ENCODE results near the gene OLIG1. TPM values are rescaled to one million over a fixed set of nuclear protein-coding genes. Genes with fewer than 3 reads are reported as not detected.
A peak's percentile ranks its signal among the peaks of the same experiment; 100 is the strongest.

Gene OLIG1
- total and polyA plus RNA-seq, 2 of the 8 experiments (the other 6 are each of a cell fraction or from before 2014, with no cell fraction given), result 0.65 to 1.2 TPM

- no peak overlapping the region for H4K5ac ChIP-seq (ENCODE audit: insufficient read length, low read depth, low read length)
- peaks cover 27 to 50% (median 45%) of the 10 kb centered on the region in 4 experiments for H3K27me3 ChIP-seq (replicated peaks in 1 of 4; ENCODE audit: control insufficient read depth in 3 of 4, extremely low read depth in 1 of 4, insufficient read depth in 3 of 4, low read length in 3 of 4)
- no peak overlapping the region for H3K14ac ChIP-seq (ENCODE audit: insufficient read length)
- no peak overlapping the region for H2AK5ac ChIP-seq (ENCODE audit: low read depth, low read length)
- H2BK120ac ChIP-seq (replicated peaks; ENCODE audit: low read depth, low read length), result no peak overlapping the region
- no peak for DNase-seq (ENCODE audit: low read depth in 1 of 2, low spot score in 2 of 2)
- peak overlapping the region; percentile 56; the same call in 1 of the 2 replicates for H2BK5ac ChIP-seq (ENCODE audit: low read depth, low read length)
- no peak overlapping the region for H4K91ac ChIP-seq (replicated peaks; ENCODE audit: insufficient read length, low read length)
- no peak overlapping the region for H2BK20ac ChIP-seq (ENCODE audit: low read length)
- no peak overlapping the region for H3K4me3 ChIP-seq (ENCODE audit: extremely low read depth in 1 of 4, insufficient read depth in 2 of 4, low read depth in 3 of 4, low read length in 4 of 4)
- H3K27ac ChIP-seq (ENCODE audit: low read depth, low read length), result no peak overlapping the region
- H3K23ac ChIP-seq (ENCODE audit: insufficient read length), result no peak overlapping the region
- H3K79me1 ChIP-seq (ENCODE audit: low read depth, low read length), result no peaks in the 10 kb centered on the region
- H3K18ac ChIP-seq (ENCODE audit: extremely low read depth, low read length), result no peak overlapping the region
- no peak overlapping the region for H3K4ac ChIP-seq (replicated peaks; ENCODE audit: insufficient read length, low read depth, low read length)
- CTCF ChIA-PET (ENCODE audit: partially characterized antibody), result interaction anchor here (0.9 to 2.0 kb wide), 9 partner anchors 9 to 136 kb away, joined by 3 to 6 read pairs (median 3); partner anchors contain the start of gene OLIG2
- H2BK15ac ChIP-seq (ENCODE audit: low read length), result no peak overlapping the region
- no peak overlapping the region for H3K9ac ChIP-seq (replicated peaks in 1 of 4; ENCODE audit: extremely low read depth in 1 of 4, low read depth in 3 of 4, low read length in 3 of 4)
- TF ChIP-seq SAP30 (IDR thresholded peaks at IDR 0.05; ENCODE audit: insufficient read depth, insufficient replicate concordance, low read length), result no peak
- TF ChIP-seq YY1 (IDR thresholded peaks at IDR 0.05; ENCODE audit: low read depth, low read length), result no peak
- no peak for TF ChIP-seq CBX5 (IDR thresholded peaks at IDR 0.05; ENCODE audit: low read depth, low read length)
- TF ChIP-seq POU5F1 (IDR thresholded peaks at IDR 0.05; ENCODE audit: low read depth, low read length), result no peak
- TF ChIP-seq CTBP2 (IDR thresholded peaks at IDR 0.05; ENCODE audit: borderline replicate concordance, insufficient read depth, insufficient read length, low read length), result no peak
- 0 out of 4 replicates have a peak, but pooled peaks of 1 of the 2 experiments have one; percentile 82 for TF ChIP-seq HDAC2 (IDR thresholded peaks at IDR 0.05; ENCODE audit: borderline replicate concordance in 1 of 2, low read depth in 2 of 2, low read length in 2 of 2)
- no peak for TF ChIP-seq GABPA (IDR thresholded peaks at IDR 0.05; ENCODE audit: borderline replicate concordance, insufficient read depth, low read length)
- TF ChIP-seq KDM1A (IDR thresholded peaks at IDR 0.05; ENCODE audit: borderline replicate concordance, low read length), result peak; percentile 91
- TF ChIP-seq KDM4A (IDR thresholded peaks at IDR 0.05; ENCODE audit: low read depth, low read length, severe bottlenecking), result no peak
- TF ChIP-seq TEAD4 (IDR thresholded peaks at IDR 0.05; ENCODE audit: low read depth, low read length), result no peak
- H3K56ac ChIP-seq (replicated peaks; ENCODE audit: insufficient read length, low read depth, low read length), result no peak overlapping the region
- H3K4me2 ChIP-seq (ENCODE audit: insufficient read depth in 1 of 2, low read depth in 2 of 2, low read length in 2 of 2), result peak overlapping the region; percentile 6 to 65; a peak in 2 of 4 replicates
- peaks cover 9 to 36% (median 19%) of the 10 kb centered on the region in 4 experiments for H3K4me1 ChIP-seq (replicated peaks in 1 of 4; ENCODE audit: control insufficient read depth in 3 of 4, insufficient read depth in 4 of 4, low read length in 3 of 4)
- H3K9me3 ChIP-seq (ENCODE audit: insufficient read depth in 2 of 2, low read depth in 1 of 2, low read length in 1 of 2), result no peaks in the 10 kb centered on the region
- H3K23me2 ChIP-seq (ENCODE audit: low read depth, low read length), result no peaks in the 10 kb centered on the region
- no peak overlapping the region for H2AFZ ChIP-seq (ENCODE audit: low read length)
- no peaks in the 10 kb centered on the region for H3K36me3 ChIP-seq (ENCODE audit: control insufficient read depth in 2 of 4, insufficient read depth in 4 of 4, low read length in 3 of 4)
- POLR2A ChIA-PET (ENCODE audit: partially characterized antibody), result interaction anchor here (1.6 kb wide), 1 partner anchor 10 kb away, joined by 4 read pairs; no protein-coding TSS in a partner anchor
- H4K20me1 ChIP-seq (replicated peaks in 1 of 2; ENCODE audit: control insufficient read depth in 1 of 2, insufficient read depth in 2 of 2, low read length in 2 of 2), result peaks cover 0 to 3% of the 10 kb centered on the region in 2 experiments
- WGBS, 2 experiments (ENCODE audit: extremely low coverage in 1 of 2, insufficient coverage in 1 of 2, insufficient read length in 1 of 2, insufficient replicate concordance in 2 of 2, low coverage in 1 of 2, low lambda C conversion rate in 2 of 2, missing lambda C conversion rate in 1 of 2), result 71% methylated on average over 11 of the region's 11 CpGs; no CpG with 5 or more reads in 1 of the 2 experiments
- no peaks in the 10 kb centered on the region for H3K79me2 ChIP-seq (ENCODE audit: control insufficient read depth in 1 of 2, insufficient read depth in 2 of 2, low read length in 2 of 2)
- no peak overlapping the region; the same call in 1 of the 2 replicates for H4K8ac ChIP-seq (ENCODE audit: extremely low read depth, insufficient read depth, low read length)
- FAIRE-seq, result no peak
- H2BK12ac ChIP-seq (ENCODE audit: low read depth, low read length), result no peak overlapping the region
These were observed 6.8 kb downstream of the OLIG1 start for GRCh38 chr21:33076600-33077329.

All from H1 (cell line).